ENCODE results near the gene RNASE13.
A peak's percentile ranks its signal among the peaks of the same experiment; 100 is the strongest.
"Not testable (repeated sequence)": the region's sequence is repeated elsewhere in the genome, so short reads cannot be mapped to it uniquely, and the experiment has no call there.

The RNASE13 gene

GRCh38 chr14:21049271-21049673 is 14.7 kb upstream of the RNASE13 start:
- H3K9ac ChIP-seq (ENCODE audit: low read length): no peak overlapping the region
- peaks cover 1% of the 10 kb centered on the region for H3K4me1 ChIP-seq (ENCODE audit: insufficient read depth, low read length)
- H3K9me3 ChIP-seq (ENCODE audit: low read length): no peaks in the 10 kb centered on the region
- H3K27me3 ChIP-seq (ENCODE audit: control insufficient read depth in 1 of 2, insufficient read depth in 2 of 2, low read length in 2 of 2): no peaks in the 10 kb centered on the region
- no peak overlapping the region for H3K4me3 ChIP-seq (ENCODE audit: low read depth in 1 of 2, low read length in 2 of 2)
- no peak overlapping the region for H3K27ac ChIP-seq (ENCODE audit: low read depth, low read length)
- H3K36me3 ChIP-seq (ENCODE audit: insufficient read depth, low read length): no peaks in the 10 kb centered on the region

DNA sequence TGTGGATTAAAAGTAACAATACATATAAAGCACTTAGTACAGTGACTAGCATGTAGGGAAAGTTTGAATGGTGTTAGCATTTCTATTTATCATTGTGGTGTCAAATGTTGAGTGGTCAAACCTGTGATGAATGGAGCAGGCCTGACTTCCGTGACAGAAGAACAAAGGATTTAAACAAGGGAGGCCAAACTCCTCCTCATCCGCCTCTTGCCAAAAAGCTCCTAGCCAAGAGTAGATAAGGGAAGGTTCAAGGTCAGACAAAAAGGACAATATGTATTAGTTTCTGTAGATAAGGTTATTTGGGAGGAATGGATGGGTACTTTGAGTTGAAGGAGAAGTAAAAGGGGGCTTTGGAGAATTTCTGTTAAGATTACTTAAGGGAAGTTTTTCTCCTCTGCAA is 14.0 kb upstream of the RNASE13 start:
- H3K4me3 ChIP-seq (ENCODE audit: low read depth in 1 of 2, low read length in 2 of 2): no peak overlapping the region
- H3K9ac ChIP-seq (ENCODE audit: low read length): no peak overlapping the region
- peaks cover 4% of the 10 kb centered on the region for H3K4me1 ChIP-seq (ENCODE audit: insufficient read depth, low read length)
- H3K27ac ChIP-seq (ENCODE audit: low read depth, low read length): no peak overlapping the region
- H3K9me3 ChIP-seq (ENCODE audit: low read length): no peaks in the 10 kb centered on the region
- no peaks in the 10 kb centered on the region for H3K27me3 ChIP-seq (ENCODE audit: control insufficient read depth in 1 of 2, insufficient read depth in 2 of 2, low read length in 2 of 2)
- no peaks in the 10 kb centered on the region for H3K36me3 ChIP-seq (ENCODE audit: insufficient read depth, low read length)

GRCh38 chr14:21047378-21047781 is 12.8 kb upstream of the RNASE13 start:
- H3K4me3 ChIP-seq (ENCODE audit: low read depth in 1 of 2, low read length in 2 of 2): no peak overlapping the region

DNA sequence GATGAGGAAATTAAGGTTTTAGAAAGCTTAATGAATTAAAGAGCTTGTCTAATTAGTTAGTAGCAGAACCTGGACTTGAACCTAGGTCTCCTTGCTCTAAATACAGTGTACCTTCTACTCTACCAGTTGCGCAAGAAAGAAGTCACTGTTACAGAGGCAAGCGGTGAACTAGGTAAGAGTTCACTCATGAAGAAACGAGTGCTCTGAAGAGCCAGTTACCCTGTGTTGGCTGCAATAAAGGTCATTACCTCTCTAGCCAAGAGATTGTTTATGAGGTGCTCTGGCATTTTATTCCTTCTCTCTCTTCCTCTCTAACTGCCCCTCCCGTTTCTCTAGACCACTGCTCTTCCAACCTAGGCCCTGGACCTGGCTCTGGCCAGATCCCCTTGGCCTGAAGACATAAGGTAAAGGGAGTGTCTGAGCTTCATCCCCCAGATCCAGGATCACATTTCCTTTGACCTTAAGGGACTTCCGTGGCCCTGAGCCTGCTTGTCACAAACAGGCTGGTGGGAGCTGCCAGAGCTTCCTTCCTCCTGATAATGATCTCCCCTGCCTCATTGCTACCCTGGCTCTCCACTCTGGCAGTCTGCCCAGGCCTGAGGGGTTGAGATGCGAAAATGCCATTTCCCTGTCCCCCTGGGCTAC is 9.5 kb upstream of the RNASE13 start:
- H3K27ac ChIP-seq (ENCODE audit: low read depth, low read length): no peak overlapping the region
- no peaks in the 10 kb centered on the region for H3K9me3 ChIP-seq (ENCODE audit: low read length)
- no peak overlapping the region for H3K4me3 ChIP-seq (ENCODE audit: low read depth in 1 of 2, low read length in 2 of 2)
- H3K9ac ChIP-seq (ENCODE audit: low read length): no peak overlapping the region
- H3K36me3 ChIP-seq (ENCODE audit: insufficient read depth, low read length): no peaks in the 10 kb centered on the region
- H3K4me1 ChIP-seq (ENCODE audit: insufficient read depth, low read length): peaks cover 19% of the 10 kb centered on the region
- H3K27me3 ChIP-seq (ENCODE audit: control insufficient read depth in 1 of 2, insufficient read depth in 2 of 2, low read length in 2 of 2): no peaks in the 10 kb centered on the region

More at GRCh38 chr14:21047378-21047781, 12.8 kb upstream of the RNASE13 start:
- no peaks in the 10 kb centered on the region for H3K36me3 ChIP-seq (ENCODE audit: insufficient read depth, low read length)
- H3K4me1 ChIP-seq (ENCODE audit: insufficient read depth, low read length): peaks cover 4% of the 10 kb centered on the region
- H3K9ac ChIP-seq (ENCODE audit: low read length): no peak overlapping the region
- no peak overlapping the region for H3K27ac ChIP-seq (ENCODE audit: low read depth, low read length)
- H3K27me3 ChIP-seq (ENCODE audit: control insufficient read depth in 1 of 2, insufficient read depth in 2 of 2, low read length in 2 of 2): no peaks in the 10 kb centered on the region
- H3K9me3 ChIP-seq (ENCODE audit: low read length): no peaks in the 10 kb centered on the region

- H3K4me1 ChIP-seq (ENCODE audit: insufficient read depth, low read length): peaks cover 25% of the 10 kb centered on the region
- no peak overlapping the region for H3K9ac ChIP-seq (ENCODE audit: low read length)
Observed at GRCh38 chr14:21043387-21043973, 8.9 kb upstream of the RNASE13 start.

GRCh38 chr14:21042918-21043317 is 8.3 kb upstream of the RNASE13 start:
- Histone ChIP-seq H3K36me3 (ENCODE audit: insufficient read depth, low read length) (no peaks in the 10 kb centered on the region), H3K27me3 (ENCODE audit: control insufficient read depth in 1 of 2, insufficient read depth in 2 of 2, low read length in 2 of 2) (no peaks in the 10 kb centered on the region), H3K4me1 (ENCODE audit: insufficient read depth, low read length) (peaks cover 30% of the 10 kb centered on the region), H3K27ac (ENCODE audit: low read depth, low read length) (no peak overlapping the region), H3K9ac (ENCODE audit: low read length) (no peak overlapping the region), H3K9me3 (ENCODE audit: low read length) (no peaks in the 10 kb centered on the region), H3K4me3 (ENCODE audit: low read depth in 1 of 2, low read length in 2 of 2) (no peak overlapping the region)

More at GRCh38 chr14:21043387-21043973, 8.9 kb upstream of the RNASE13 start:
- Histone ChIP-seq H3K4me3 (ENCODE audit: low read depth in 1 of 2, low read length in 2 of 2) (no peak overlapping the region), H3K36me3 (ENCODE audit: insufficient read depth, low read length) (no peaks in the 10 kb centered on the region), H3K9me3 (ENCODE audit: low read length) (no peaks in the 10 kb centered on the region), H3K27ac (ENCODE audit: low read depth, low read length) (no peak overlapping the region), H3K27me3 (ENCODE audit: control insufficient read depth in 1 of 2, insufficient read depth in 2 of 2, low read length in 2 of 2) (no peaks in the 10 kb centered on the region)

- Histone ChIP-seq H3K27ac (ENCODE audit: low read depth, low read length) (no peak within 1 kb of the TSS), H3K9ac (ENCODE audit: low read length) (no peak within 1 kb of the TSS), H3K9me3 (ENCODE audit: low read length) (no peaks in the 10 kb centered on the region), H3K4me3 (ENCODE audit: low read depth in 1 of 2, low read length in 2 of 2) (no peak within 1 kb of the TSS), H3K4me1 (ENCODE audit: insufficient read depth, low read length) (peaks cover 32% of the 10 kb centered on the region), H3K36me3 (ENCODE audit: insufficient read depth, low read length) (no peaks in the 10 kb centered on the region), H3K27me3 (ENCODE audit: control insufficient read depth in 1 of 2, insufficient read depth in 2 of 2, low read length in 2 of 2) (no peaks in the 10 kb centered on the region)
Observed at GRCh38 chr14:21041676-21042433, 7.2 kb upstream of the RNASE13 start, which contains the start of gene RNASE7. RNASE7 (plus strand) TSS chr14:21042362; CDS start chr14:21042993, 631 bp downstream.

GRCh38 chr14:21040941-21041340 is 6.3 kb upstream of the RNASE13 start:
- not testable (repeated sequence) for H3K27ac ChIP-seq (ENCODE audit: low read depth, low read length); H3K4me3 ChIP-seq (ENCODE audit: low read depth in 1 of 2, low read length in 2 of 2); H3K9ac ChIP-seq (ENCODE audit: low read length); H3K9me3 ChIP-seq (ENCODE audit: low read length); H3K36me3 ChIP-seq (ENCODE audit: insufficient read depth, low read length); H3K27me3 ChIP-seq (ENCODE audit: control insufficient read depth in 1 of 2, insufficient read depth in 2 of 2, low read length in 2 of 2)
- H3K4me1 ChIP-seq (ENCODE audit: insufficient read depth, low read length): peaks cover 32% of the 10 kb centered on the region

GRCh38 chr14:21040370-21040925 is 5.8 kb upstream of the RNASE13 start:
- Histone ChIP-seq H3K27ac (ENCODE audit: low read depth, low read length) (no peak overlapping the region), H3K4me1 (ENCODE audit: insufficient read depth, low read length) (peaks cover 32% of the 10 kb centered on the region), H3K9ac (ENCODE audit: low read length) (no peak overlapping the region), H3K36me3 (ENCODE audit: insufficient read depth, low read length) (no peaks in the 10 kb centered on the region), H3K27me3 (ENCODE audit: control insufficient read depth in 1 of 2, insufficient read depth in 2 of 2, low read length in 2 of 2) (no peaks in the 10 kb centered on the region), H3K4me3 (ENCODE audit: low read depth in 1 of 2, low read length in 2 of 2) (no peak overlapping the region), H3K9me3 (ENCODE audit: low read length) (no peaks in the 10 kb centered on the region)

DNA sequence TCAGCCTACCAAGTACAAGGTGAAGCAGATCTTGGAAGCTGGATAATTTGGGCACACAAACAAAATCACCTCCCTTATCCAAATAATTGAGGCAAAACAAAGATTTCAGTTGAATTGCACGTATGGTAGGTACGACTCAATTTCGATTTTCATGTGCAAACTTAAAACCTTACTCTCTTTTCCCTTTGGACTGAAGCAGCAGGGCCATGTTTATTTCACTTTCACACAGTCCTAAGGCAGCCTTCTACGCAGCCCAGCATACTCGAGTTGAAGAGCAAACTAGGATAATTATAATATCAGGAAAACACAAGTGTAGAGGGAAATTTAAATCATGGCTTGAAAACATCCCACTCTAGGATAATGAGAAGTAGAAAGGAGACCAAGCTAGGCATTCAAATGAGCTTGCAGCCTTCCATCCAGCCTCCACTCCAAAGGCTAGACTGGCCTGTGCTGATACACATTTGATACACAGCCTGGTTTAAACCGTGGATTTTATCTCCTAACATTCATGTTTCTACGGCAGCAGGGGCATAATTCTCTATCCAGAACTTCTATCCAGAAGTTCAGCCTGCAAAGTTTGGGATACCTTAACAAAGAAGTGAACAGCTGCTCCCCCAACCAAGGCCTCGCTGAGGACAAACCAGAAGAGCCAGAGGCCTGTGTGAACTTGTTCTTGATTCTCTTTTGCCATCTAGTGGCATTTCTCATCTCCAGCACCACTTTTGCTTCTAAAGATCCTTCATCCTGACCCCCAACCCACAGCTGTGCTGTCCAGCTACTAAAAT is 5.2 kb upstream of the RNASE13 start:
- Histone ChIP-seq H3K9ac (ENCODE audit: low read length) (peak overlapping the region; percentile 2), H3K4me1 (ENCODE audit: insufficient read depth, low read length) (peaks cover 32% of the 10 kb centered on the region), H3K9me3 (ENCODE audit: low read length) (no peaks in the 10 kb centered on the region), H3K27ac (ENCODE audit: low read depth, low read length) (peak overlapping the region; percentile 81), H3K36me3 (ENCODE audit: insufficient read depth, low read length) (no peaks in the 10 kb centered on the region), H3K27me3 (ENCODE audit: control insufficient read depth in 1 of 2, insufficient read depth in 2 of 2, low read length in 2 of 2) (no peaks in the 10 kb centered on the region), H3K4me3 (ENCODE audit: low read depth in 1 of 2, low read length in 2 of 2) (peak overlapping the region in 1 of 2 donors; percentile 38)
